Activated T-helper 17 cell treated with anti-CD3 and anti-CD28 coated beads, Interleukin-2, amount 50 U/mL, for 72 hours (primary cell): ENCODE data around the gene LECT2. TPM values are rescaled to one million over a fixed set of nuclear protein-coding genes. Genes with fewer than 3 reads are reported as not detected.

Experiments
- ATAC-seq: fragments of 150-1000 bp; cut with Tn5 transposase; replicated peaks from 2 replicates; pipeline ENCODE4 v1.10.0; 2021; ENCODE audit warnings: mild to moderate bottlenecking, moderate library complexity
- H3K27ac Mint-ChIP-seq: one replicate; pipeline ENCODE4 v1.8.0; 2022; ENCODE audit warnings: mixed read lengths
- H3K27me3 Mint-ChIP-seq: one replicate; pipeline ENCODE4 v1.8.0; 2022; ENCODE audit warnings: mixed read lengths
- H3K36me3 Mint-ChIP-seq: one replicate; pipeline ENCODE4 v1.8.0; 2022; ENCODE audit warnings: low read depth, mild to moderate bottlenecking, mixed read lengths
- H3K4me1 Mint-ChIP-seq: one replicate; pipeline ENCODE4 v1.8.0; 2022; ENCODE audit warnings: mixed read lengths
- H3K4me3 Mint-ChIP-seq: one replicate; pipeline ENCODE4 v1.8.0; 2022; ENCODE audit warnings: mild to moderate bottlenecking, mixed read lengths
- H3K9me3 Mint-ChIP-seq: one replicate; pipeline ENCODE4 v1.8.0; 2022; ENCODE audit warnings: mixed read lengths
- total RNA-seq, 2 donors: library from RNA; stranded (reverse); gene quantifications; one replicate each; pipeline ENCODE4 v1.2.3, GENCODE V29; 2022

Gene LECT2
- total RNA-seq, 2 donors from 2014 or later: not detected

DNA sequence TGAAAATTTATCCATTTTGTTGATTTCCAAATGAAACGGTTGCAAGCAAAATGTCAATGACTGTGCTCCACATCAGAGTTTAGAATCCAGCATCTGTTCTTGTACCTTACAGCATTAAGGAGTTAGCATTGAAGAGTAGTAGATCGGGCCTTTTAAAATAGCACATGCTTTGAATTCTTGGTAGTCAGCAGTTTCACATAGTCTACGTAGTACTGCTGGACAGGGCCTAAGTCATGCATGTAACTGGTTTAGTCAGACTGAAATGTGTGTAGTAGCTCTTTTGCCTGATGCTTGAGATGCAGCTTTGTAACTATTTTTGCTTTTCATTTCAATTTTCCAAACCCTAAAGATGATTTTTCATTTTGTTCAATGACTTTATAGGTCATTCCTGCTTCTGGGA lies 19.8 kb downstream of the LECT2 start:
- no peaks in the 10 kb centered on the region for H3K4me1 Mint-ChIP-seq
- H3K36me3 Mint-ChIP-seq: no peaks in the 10 kb centered on the region
- H3K4me3 Mint-ChIP-seq: no peak overlapping the region
- no peak overlapping the region for H3K27ac Mint-ChIP-seq
- no peak for ATAC-seq
- H3K27me3 Mint-ChIP-seq: peaks cover 30% of the 10 kb centered on the region
- H3K9me3 Mint-ChIP-seq: no peaks in the 10 kb centered on the region

DNA sequence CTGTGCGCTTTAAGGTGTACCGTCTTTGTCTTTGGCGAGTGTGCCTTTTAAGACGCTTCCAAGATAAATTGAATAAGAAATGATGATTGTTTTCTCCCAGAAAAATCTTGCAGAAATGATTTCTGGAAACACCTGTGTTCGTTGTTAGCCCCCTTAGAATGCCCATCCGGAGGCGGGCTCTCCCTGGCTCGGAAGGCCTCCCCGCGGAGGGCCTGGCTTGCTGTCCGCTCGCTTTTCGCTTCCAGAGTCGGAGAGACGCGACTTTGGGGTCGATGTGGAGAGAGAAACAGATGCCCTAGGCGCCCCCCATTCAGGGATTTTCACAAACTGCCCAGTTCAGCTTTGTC lies 23.9 kb downstream of the LECT2 start:
- Mint-ChIP-seq H3K36me3 (no peaks in the 10 kb centered on the region), H3K27me3 (peaks cover 44% of the 10 kb centered on the region), H3K4me1 (no peaks in the 10 kb centered on the region), H3K27ac (no peak overlapping the region), H3K4me3 (peak overlapping the region; percentile 26), H3K9me3 (peaks cover 4% of the 10 kb centered on the region)
- ATAC-seq: no peak

DNA sequence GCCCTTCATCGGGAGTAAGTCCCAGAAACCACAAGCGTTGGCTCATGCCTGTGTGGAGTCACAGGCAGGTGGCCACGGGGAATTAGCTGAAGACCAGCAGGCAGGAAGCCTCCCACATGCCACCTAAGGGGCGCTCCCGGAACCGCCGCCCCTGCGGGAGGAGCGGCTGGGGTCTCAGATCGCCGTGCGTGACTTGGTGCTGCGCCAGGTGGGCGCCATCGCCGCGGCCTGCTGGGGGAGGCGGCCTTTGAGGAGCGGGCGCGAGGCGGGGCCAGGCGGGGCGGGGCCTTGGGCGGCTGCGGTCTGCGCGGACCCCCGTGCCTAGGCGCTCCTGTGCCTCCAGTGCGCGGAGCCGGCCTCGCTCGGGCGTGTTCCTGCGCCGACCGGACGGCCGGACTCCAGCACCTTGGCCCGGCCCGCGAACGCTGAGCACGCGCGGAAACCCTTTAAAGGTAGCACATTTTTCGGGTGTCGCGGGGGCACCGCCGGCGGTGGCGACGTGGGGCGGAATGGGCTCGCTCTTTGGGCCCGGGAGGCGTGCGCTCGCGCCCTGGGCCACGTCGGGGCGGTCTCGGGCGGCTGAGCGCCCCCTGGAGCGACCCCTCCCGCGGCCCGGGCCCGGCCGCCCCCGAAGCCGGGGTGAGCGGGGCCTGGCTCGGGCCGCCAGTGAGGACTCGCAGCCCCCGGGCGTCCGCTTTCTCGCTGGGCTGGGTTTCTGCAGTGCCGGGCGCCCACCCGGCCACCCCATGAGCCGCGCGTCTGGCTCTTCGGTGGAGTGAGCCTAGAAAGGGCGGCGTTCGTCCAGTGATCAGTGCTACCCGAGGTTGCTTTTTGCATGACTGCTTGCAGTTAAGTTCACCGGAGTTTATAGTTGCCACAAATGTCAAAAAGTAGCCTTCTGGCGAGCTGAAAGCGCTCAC lies 24.5 kb downstream of the LECT2 start:
- no peak overlapping the region for H3K27ac Mint-ChIP-seq
- peaks cover 45% of the 10 kb centered on the region for H3K27me3 Mint-ChIP-seq
- H3K36me3 Mint-ChIP-seq: no peaks in the 10 kb centered on the region
- ATAC-seq: no peak
- H3K4me1 Mint-ChIP-seq: no peaks in the 10 kb centered on the region
- H3K9me3 Mint-ChIP-seq: peaks cover 4% of the 10 kb centered on the region
- H3K4me3 Mint-ChIP-seq: peak overlapping the region; percentile 26

DNA sequence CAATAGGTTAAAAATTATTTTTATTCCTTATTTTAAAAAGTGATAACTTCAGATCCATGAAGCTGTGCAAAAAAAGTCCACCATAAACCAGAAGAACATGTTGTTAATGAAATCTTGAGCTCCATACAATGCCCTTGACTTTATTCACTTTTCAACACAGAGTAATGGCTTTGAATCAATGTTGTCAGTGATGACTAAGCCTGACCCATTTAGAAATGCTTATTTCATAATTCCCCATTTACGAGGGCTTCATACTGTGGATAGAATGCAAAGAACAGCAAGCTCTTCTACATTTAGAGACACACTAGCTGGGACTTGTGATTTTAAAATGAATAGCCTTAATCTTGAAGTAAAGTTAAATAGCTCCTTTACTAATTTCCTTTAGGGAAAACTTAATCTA lies 33.4 kb downstream of the LECT2 start:
- Mint-ChIP-seq H3K27me3 (peaks cover 58% of the 10 kb centered on the region), H3K4me1 (no peaks in the 10 kb centered on the region), H3K9me3 (no peaks in the 10 kb centered on the region), H3K36me3 (no peaks in the 10 kb centered on the region), H3K27ac (no peak overlapping the region), H3K4me3 (no peak overlapping the region)
- no peak for ATAC-seq

DNA sequence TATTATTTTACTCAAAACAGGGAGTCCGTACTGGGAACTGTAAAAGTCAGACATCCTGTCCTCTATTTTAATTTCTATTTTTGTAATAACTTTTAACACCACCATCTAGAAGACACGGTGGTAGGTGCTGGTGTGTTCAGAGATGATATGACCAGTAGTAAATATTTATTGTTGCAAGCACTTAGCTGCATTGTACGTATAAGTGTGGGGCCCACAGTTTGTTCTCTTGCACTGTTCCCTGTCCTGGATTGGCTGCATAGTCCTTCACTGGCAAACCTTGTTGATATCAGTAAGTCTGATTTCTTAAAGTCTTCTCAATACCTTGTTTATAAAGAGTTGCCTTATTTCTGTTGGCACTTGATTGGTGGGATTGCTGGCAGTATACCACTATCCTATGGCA lies 34.6 kb downstream of the LECT2 start:
- no peak overlapping the region for H3K27ac Mint-ChIP-seq
- ATAC-seq: no peak
- H3K9me3 Mint-ChIP-seq: no peaks in the 10 kb centered on the region
- H3K27me3 Mint-ChIP-seq: peaks cover 53% of the 10 kb centered on the region
- H3K4me1 Mint-ChIP-seq: no peaks in the 10 kb centered on the region
- no peak overlapping the region for H3K4me3 Mint-ChIP-seq
- no peaks in the 10 kb centered on the region for H3K36me3 Mint-ChIP-seq

DNA sequence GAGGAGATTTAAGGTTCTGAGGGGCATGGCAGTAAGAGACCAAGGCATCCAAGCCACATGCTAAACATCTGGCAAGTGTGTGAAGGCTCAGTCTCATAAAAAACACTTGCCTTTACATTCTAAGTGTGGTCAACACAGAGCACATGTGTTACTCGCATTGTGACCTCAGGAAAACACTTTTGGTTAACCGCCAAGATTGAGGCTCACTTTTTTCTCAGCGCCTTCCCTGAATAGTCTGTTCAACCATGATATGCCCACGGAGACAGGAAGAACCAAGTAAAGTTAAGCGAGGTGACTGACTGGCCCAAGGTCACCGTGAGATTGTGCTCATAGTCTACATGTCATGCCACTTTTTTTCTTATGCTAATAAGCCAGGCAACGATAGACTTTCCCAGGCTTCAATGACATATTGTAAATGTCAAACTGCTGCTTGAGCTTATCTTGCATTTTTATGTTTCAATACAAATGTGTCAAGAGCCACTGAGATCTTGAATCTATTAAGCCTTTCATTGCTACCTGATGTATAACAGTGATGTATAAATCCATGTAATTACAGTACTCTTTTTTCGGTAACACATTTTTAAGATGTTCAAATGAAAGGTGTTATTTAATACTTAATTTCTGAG lies 38.0 kb downstream of the LECT2 start:
- Mint-ChIP-seq H3K27me3 (peaks cover 38% of the 10 kb centered on the region), H3K9me3 (no peaks in the 10 kb centered on the region), H3K27ac (no peak overlapping the region), H3K36me3 (no peaks in the 10 kb centered on the region), H3K4me1 (peaks cover 9% of the 10 kb centered on the region), H3K4me3 (peak overlapping the region; percentile 7)
- ATAC-seq: peak; percentile 36

DNA sequence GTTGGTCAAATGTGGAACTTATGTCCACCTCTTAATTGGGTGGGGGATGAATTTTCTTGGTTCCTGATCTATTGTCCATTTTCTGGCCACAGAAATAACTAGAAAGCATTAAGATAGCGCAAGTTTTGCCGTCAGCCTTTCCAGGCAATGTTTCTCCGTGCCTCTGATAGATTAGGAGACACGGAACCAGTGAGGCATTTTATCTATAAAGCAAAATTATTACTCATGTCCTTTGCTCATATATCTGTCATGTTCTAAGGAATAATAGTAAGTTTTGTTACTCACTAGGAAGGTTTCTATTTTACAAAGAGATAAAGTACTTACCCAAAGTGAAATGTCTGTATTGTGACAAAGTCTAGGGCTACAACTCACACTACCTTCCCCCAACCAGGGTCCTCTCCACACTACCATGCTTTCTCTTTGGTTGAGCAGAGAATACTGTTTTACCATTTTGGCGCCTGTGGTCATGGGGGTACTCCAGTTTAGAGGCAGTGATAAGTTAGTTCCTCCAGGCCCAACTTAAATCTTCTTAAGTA lies 39.2 kb downstream of the LECT2 start:
- Mint-ChIP-seq H3K4me1 (peaks cover 9% of the 10 kb centered on the region), H3K27ac (no peak overlapping the region), H3K9me3 (no peaks in the 10 kb centered on the region), H3K27me3 (peaks cover 40% of the 10 kb centered on the region), H3K4me3 (peak overlapping the region; percentile 7), H3K36me3 (no peaks in the 10 kb centered on the region)
- peak; percentile 53 for ATAC-seq

DNA sequence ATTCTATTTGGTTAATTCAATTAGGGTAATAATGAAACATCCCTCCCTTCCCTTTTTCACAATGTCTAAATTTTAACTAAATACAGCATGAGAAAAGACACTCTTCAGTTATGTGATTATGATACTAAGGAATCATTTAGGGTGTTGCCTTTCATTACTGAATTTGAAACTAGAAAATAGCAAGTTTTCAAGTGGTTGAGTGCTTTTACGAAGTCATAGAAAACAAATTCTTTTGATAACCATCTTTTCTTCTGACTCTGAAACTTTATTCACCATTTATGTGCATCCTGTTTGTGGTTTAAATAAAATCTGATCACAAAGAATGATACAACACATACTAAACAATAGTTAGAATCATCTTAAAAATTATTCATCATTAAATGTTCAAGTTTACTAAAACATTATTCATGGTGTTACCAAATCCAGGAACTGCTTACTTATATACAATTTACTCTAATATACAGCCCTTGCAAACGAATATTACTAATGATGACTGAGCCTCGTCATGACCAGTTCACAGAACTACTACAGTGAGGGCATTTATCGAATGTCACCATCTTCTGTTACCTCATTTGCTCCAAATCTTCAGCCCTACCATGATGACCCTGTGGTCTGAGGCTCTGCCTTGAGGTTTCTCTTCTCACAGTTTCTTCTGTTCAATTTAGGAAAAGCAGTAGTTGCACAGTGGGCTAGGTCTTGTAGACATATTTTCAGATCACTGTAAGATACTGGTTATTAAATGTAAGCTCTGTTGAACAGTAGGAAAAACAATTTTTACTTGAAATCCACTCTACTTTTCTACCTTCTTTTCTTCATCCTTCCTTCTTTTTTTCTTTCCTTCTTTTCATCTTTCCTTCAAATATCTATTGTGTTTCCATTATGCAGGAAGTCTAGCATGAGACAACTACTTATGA lies 40.8 kb downstream of the LECT2 start:
- Mint-ChIP-seq H3K9me3 (no peaks in the 10 kb centered on the region), H3K27ac (no peak overlapping the region), H3K4me3 (no peak overlapping the region), H3K36me3 (no peaks in the 10 kb centered on the region), H3K4me1 (peaks cover 9% of the 10 kb centered on the region), H3K27me3 (peaks cover 41% of the 10 kb centered on the region)
- peak; percentile 76 for ATAC-seq

DNA sequence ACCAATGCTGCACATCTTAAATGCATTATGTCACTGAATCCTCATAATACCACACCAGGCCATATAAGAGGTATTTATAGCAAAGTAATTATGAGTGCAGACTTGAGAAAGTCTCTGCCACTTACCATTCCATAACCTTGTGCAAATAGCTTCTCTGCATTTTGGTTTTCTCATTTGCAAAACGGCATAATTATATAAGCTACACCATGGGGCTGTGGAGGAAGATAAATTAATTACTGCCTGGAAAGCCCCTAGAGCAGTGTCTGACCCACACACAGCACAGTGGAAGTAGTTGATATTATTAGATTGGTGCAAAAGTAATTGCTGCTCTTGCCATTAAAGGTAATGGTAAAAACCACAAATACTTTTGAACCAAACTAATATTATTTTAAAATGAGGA lies 49.6 kb downstream of the LECT2 start:
- no peak for ATAC-seq
- Mint-ChIP-seq H3K27me3 (peaks cover 36% of the 10 kb centered on the region), H3K36me3 (no peaks in the 10 kb centered on the region), H3K4me1 (no peaks in the 10 kb centered on the region), H3K9me3 (no peaks in the 10 kb centered on the region), H3K27ac (no peak overlapping the region), H3K4me3 (no peak overlapping the region)

DNA sequence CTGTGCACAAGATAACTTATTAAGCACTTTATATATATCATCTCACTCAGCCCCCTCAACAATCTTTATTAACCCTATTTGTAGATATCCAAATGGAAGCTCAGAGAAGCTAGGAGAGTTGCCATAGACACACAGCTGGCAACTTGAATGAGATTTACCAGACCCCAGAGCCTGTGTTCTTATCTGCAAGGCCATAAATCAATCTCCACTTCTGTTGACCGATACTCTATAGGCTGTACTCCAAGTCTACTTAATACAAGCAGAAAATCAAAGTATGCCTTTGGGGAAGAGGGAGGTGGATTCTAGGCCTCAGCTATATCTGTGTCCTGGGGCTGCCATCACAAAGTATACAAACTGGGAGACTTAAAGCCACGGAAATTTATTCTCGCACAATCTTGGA lies 53.1 kb downstream of the LECT2 start:
- Mint-ChIP-seq H3K36me3 (no peaks in the 10 kb centered on the region), H3K4me3 (no peak overlapping the region), H3K27me3 (peaks cover 48% of the 10 kb centered on the region), H3K27ac (no peak overlapping the region), H3K9me3 (peaks cover 3% of the 10 kb centered on the region), H3K4me1 (peaks cover 5% of the 10 kb centered on the region)
- ATAC-seq: no peak

DNA sequence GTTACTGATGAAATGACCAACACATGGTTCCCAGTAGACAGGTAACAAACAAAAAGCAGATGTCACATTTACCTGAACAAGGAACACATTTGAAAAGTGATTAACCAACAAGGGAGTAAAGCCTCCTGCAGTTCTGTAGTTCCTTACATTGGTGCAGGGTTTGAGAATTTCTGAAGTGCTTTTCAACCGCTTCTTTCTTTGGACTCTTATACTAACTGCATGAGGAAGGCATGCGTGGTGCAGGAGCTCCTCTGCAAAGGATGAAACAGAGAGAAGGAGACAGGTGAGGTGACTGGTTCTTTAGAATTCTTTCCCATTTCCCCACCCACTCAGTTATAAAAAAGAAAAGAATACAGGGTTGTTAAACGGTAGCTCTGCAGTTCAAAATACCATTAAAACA lies 54.5 kb downstream of the LECT2 start:
- Mint-ChIP-seq H3K36me3 (no peaks in the 10 kb centered on the region), H3K27me3 (peaks cover 56% of the 10 kb centered on the region), H3K4me1 (peaks cover 12% of the 10 kb centered on the region), H3K4me3 (no peak overlapping the region), H3K9me3 (peaks cover 3% of the 10 kb centered on the region), H3K27ac (no peak overlapping the region)
- ATAC-seq: no peak

DNA sequence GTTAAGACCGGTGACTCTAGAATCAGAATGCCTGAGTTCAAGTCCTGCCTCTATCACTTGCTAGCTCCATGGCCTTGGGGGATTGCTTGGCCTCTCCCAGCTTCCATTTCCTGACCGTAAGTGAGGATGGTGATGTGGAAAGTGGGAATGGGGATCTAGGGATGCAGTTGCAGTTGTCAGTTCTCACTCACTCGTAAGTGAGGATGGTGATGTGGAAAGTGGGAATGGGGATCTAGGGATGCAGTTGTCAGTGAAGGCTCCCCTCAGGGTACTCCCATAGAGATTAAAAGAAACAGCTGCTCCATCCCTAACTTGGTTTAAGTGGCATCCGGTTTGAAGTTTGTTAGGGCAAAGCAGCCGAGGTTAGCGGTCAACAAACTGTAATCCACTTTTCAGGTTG lies 56.1 kb downstream of the LECT2 start:
- H3K27me3 Mint-ChIP-seq: peaks cover 60% of the 10 kb centered on the region
- H3K4me1 Mint-ChIP-seq: peaks cover 12% of the 10 kb centered on the region
- no peak overlapping the region for H3K4me3 Mint-ChIP-seq
- peaks cover 3% of the 10 kb centered on the region for H3K9me3 Mint-ChIP-seq
- no peak for ATAC-seq
- no peaks in the 10 kb centered on the region for H3K36me3 Mint-ChIP-seq
- no peak overlapping the region for H3K27ac Mint-ChIP-seq
